Liver (tissue), 9 donors: ENCODE results near the gene NAMPT. TPM values are rescaled to one million over a fixed set of nuclear protein-coding genes. Genes with fewer than 3 reads are reported as not detected.

ENCODE experiments used
- DNase-seq: peaks from one replicate; pipeline ENCODE4 v3.0.0-alpha.2; 2017; ENCODE audit warnings: low spot score
- H3K27ac ChIP-seq, 2 donors: one replicate each; pipeline ENCODE4 v1.7.0; 2013; ENCODE audit warnings: inconsistent platforms in 2 of 2, low read length in 2 of 2, control low read depth in 1 of 2, low read depth in 1 of 2, mild to moderate bottlenecking in 1 of 2
- H3K27me3 ChIP-seq, 4 donors: one replicate each; pipeline versions ENCODE4 v1.6.1 to v1.7.0; 2013; ENCODE audit warnings: low read length in 3 of 4, inconsistent platforms in 1 of 4, mild to moderate bottlenecking in 1 of 4, moderate library complexity in 1 of 4; ENCODE audit not compliant: control insufficient read depth in 4 of 4, insufficient read depth in 4 of 4
- H3K36me3 ChIP-seq, 4 donors: one replicate each; pipeline versions ENCODE4 v1.6.1 to v1.7.0; 2013; ENCODE audit warnings: low read length in 3 of 4, mild to moderate bottlenecking in 3 of 4, low read depth in 1 of 4, moderate library complexity in 1 of 4; ENCODE audit not compliant: control insufficient read depth in 4 of 4, insufficient read depth in 3 of 4
- H3K4me1 ChIP-seq, 4 donors: one replicate each; pipeline versions ENCODE4 v1.6.1 to v1.7.0; 2013; ENCODE audit warnings: low read length in 3 of 4, mild to moderate bottlenecking in 3 of 4, moderate library complexity in 1 of 4; ENCODE audit not compliant: control insufficient read depth in 4 of 4, insufficient read depth in 4 of 4
- H3K4me3 ChIP-seq, 3 donors: one replicate each; pipeline versions ENCODE4 v1.6.1 to v1.7.0; 2013; ENCODE audit warnings: low read length in 3 of 3, control low read depth in 1 of 3, low read depth in 1 of 3, mild to moderate bottlenecking in 1 of 3
- H3K9ac ChIP-seq, 2 donors: one replicate each; pipeline ENCODE4 v1.7.0; 2013; ENCODE audit warnings: low read length in 2 of 2, mild to moderate bottlenecking in 2 of 2, moderate library complexity in 2 of 2, control low read depth in 1 of 2, low read depth in 1 of 2
- H3K9me3 ChIP-seq, 4 donors: one replicate each; pipeline versions ENCODE4 v1.6.1 to v1.7.0; 2013; ENCODE audit warnings: low read length in 3 of 4; ENCODE audit not compliant: control insufficient read depth in 4 of 4
- EGR1 ChIP-seq, 2 donors: IDR thresholded peaks; 2 replicates each; pipeline ENCODE4 v1.6.1; 2016 to 2018; ENCODE audit warnings: antibody characterized with exemption in 2 of 2, low read depth in 2 of 2
- FOXA1 ChIP-seq: IDR thresholded peaks from 2 replicates; pipeline ENCODE4 v1.6.1; 2016; ENCODE audit warnings: antibody characterized with exemption
- FOXA2 ChIP-seq: IDR thresholded peaks from 2 replicates; pipeline ENCODE4 v1.6.1; 2016; ENCODE audit warnings: antibody characterized with exemption
- GABPA ChIP-seq, 2 donors: IDR thresholded peaks in 1 of 2; conservative IDR thresholded peaks in 1 of 2; 2 replicates each; pipeline ENCODE4 v1.6.1; 2016; ENCODE audit warnings: antibody characterized with exemption in 2 of 2, mild to moderate bottlenecking in 1 of 2, moderate library complexity in 1 of 2
- HNF4A ChIP-seq, 2 donors: conservative IDR thresholded peaks; 2 replicates each; pipeline ENCODE4 v1.6.1; 2016; ENCODE audit warnings: antibody characterized with exemption in 2 of 2, mild to moderate bottlenecking in 2 of 2
- HNF4G ChIP-seq: IDR thresholded peaks from 2 replicates; pipeline ENCODE4 v1.6.1; 2016; ENCODE audit warnings: antibody characterized with exemption
- JUND ChIP-seq, 2 donors: IDR thresholded peaks; 2 replicates each; pipeline ENCODE4 v1.6.1; 2016; ENCODE audit warnings: antibody characterized with exemption in 2 of 2
- NR2F2 ChIP-seq: IDR thresholded peaks from 2 replicates; pipeline ENCODE4 v1.6.1; 2016; ENCODE audit warnings: antibody characterized with exemption
- RAD21 ChIP-seq, 2 donors: IDR thresholded peaks; 2 replicates each; pipeline ENCODE4 v1.6.1; 2016; ENCODE audit warnings: antibody characterized with exemption in 2 of 2, mild to moderate bottlenecking in 2 of 2
- REST ChIP-seq: IDR thresholded peaks from 2 replicates; pipeline ENCODE4 v1.6.1; 2016; ENCODE audit warnings: antibody characterized with exemption, mild to moderate bottlenecking
- SP1 ChIP-seq: IDR thresholded peaks from 2 replicates; pipeline ENCODE4 v1.6.1; 2018; ENCODE audit warnings: antibody characterized with exemption, mild to moderate bottlenecking
- YY1 ChIP-seq: IDR thresholded peaks from 2 replicates; pipeline ENCODE4 v1.6.1; 2016; ENCODE audit warnings: antibody characterized with exemption, mild to moderate bottlenecking
- WGBS: extraction: QIAGEN DNeasy Blood & Tissue Kit; methylation state at CpG from one replicate; pipeline ENCODE4 v1.1.7; 2013; 5-methylcytosine and 5-hydroxymethylcytosine counted together
- polyA plus RNA-seq, 2 donors: library from polyadenylated mRNA; stranded (reverse) in 1 of 2; unstranded in 1 of 2; fragments of 200-250 nt in 1 of 2; fragments of >200 nt in 1 of 2; fragmentation: Nextera tagmentation in 1 of 2; extraction: Ambion mirVana in 1 of 2; gene quantifications; one replicate each; pipeline versions ENCODE4 v1.2.1 to v1.2.3, GENCODE V29; 2013 to 2015
- total RNA-seq, 2 donors: library from RNA; depleted of rRNA; stranded (reverse); fragments of >200 nt; gene quantifications; one replicate each; pipeline ENCODE4 v1.2.3, GENCODE V29; 2014
- TF ChIP-seq, protein P1 (sequence below): IDR thresholded peaks from 2 replicates; pipeline ENCODE4 v1.6.1; 2016; ENCODE audit warnings: antibody characterized with exemption
- TF ChIP-seq, protein P2 (sequence below): fragments of 150-350 bp; IDR thresholded peaks from 2 replicates; pipeline ENCODE4 v1.5.1; 2017; ENCODE audit warnings: improper control_type of control experiment, low read depth, low read length; ENCODE audit not compliant: missing input control
- donor health status: healthy.
- donor health status: healthy.
- donor health status: healthy.
- donor health status: healthy.
- donor health status: healthy.

The NAMPT gene
- total and polyA plus RNA-seq, 4 donors: 20.8 to 444 (median 160) TPM

DNA sequence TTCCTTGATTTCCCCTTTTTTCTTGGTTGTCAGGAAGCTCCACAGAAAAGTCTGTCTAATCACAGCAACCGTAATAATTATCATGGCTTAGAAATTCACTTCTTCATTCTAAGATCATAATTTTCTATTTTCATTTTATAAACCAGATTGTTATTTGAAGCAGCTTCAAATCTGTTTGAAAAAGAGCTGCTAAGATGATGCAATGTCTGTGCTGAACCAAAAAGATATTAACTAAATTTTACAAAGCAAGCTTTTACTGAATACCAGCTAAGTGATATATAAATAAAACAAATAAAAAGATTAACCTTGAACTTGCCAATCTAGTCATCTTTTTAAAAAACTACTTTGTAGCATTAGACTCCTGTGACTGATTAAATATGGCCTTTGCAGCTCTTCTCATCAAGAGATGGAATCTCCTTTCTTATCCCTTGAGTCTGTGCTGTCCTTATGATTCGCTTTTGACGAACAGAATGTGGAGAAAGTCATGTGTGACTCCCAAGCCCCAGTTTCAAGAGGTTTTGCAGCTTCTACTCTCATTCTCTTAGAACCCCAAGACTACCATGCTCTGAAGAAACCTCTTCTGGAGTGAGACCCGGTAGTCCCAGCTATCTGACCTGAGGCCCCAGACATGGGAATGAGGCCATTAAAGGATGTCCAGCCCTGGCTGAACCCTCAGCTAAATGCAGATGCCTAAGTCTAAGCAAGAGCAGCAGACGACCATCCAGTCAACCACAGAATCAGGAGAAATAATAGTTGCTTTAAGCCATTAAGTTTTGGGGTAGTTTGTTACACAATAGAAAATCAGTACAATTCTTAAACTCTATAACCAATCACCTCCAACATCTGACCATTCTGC, 14.4 kb downstream of the NAMPT start:
- Histone ChIP-seq H3K4me3 (no peak overlapping the region), H3K27ac (no peak overlapping the region), H3K9ac (no peak overlapping the region), H3K36me3 (peaks cover 4 to 95% (median 90%) of the 10 kb centered on the region in 4 donors), H3K4me1 (peaks cover 1 to 15% (median 7%) of the 10 kb centered on the region in 4 donors), H3K9me3 (no peaks in the 10 kb centered on the region), H3K27me3 (no peaks in the 10 kb centered on the region)
- WGBS: 91% methylated on average over 5 of the region's 5 CpGs
- DNase-seq: no peak
- peak in 1 of 2 donors; percentile 10 for TF ChIP-seq JUND (IDR thresholded peaks at IDR 0.05)
- TF ChIP-seq FOXA1: no peak
- TF ChIP-seq YY1: no peak
- TF ChIP-seq, protein P1, sequence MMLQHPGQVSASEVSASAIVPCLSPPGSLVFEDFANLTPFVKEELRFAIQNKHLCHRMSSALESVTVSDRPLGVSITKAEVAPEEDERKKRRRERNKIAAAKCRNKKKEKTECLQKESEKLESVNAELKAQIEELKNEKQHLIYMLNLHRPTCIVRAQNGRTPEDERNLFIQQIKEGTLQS: peak; percentile 20
- no peak for TF ChIP-seq GABPA (IDR thresholded peaks at IDR 0.05 in 1 of 2, conservative IDR thresholded peaks at IDR 0.05 in 1 of 2)

DNA sequence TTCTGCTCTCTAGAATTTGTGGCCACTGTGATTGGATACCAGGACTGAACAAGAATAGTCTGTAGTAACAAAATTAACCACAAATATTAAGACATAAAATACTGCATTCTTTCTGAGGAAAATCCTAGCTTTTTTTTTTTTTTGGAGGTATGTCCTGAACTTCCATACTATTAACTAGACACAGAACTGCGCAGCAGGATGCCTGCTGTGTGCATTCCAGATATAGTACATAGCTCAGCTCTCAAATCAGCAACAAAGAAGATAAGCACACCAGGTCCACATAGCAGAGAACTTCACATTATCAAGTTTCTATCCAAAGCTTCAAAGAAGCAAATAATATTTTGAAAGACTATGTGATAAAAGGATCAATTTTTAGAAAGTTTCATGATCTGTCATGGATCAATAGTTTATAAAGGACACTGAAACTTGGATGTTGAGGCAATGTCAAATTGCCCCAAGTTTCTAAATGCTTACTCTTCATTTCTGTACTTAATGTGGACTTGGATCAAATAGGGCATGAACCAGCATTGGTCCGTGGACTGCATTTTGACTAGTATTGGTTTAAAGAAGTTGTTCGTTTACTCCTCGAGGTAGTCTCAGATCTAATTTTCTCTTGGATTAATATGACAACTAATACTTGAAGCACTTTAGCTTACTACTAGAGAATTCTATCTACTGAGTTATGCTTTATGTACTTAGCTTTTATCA, 15.4 kb downstream of the NAMPT start:
- H3K4me1 ChIP-seq: peaks cover 1 to 12% (median 7%) of the 10 kb centered on the region in 4 donors
- H3K9ac ChIP-seq: peak overlapping the region in 1 of 2 donors; percentile 18
- no peak overlapping the region for H3K27ac ChIP-seq
- TF ChIP-seq HNF4G (no peak), YY1 (no peak), RAD21 (IDR thresholded peaks at IDR 0.05) (peak in 1 of 2 donors; percentile 2), HNF4A (conservative IDR thresholded peaks at IDR 0.05) (peak; percentile 30 to 45), EGR1 (IDR thresholded peaks at IDR 0.05; ENCODE audit: low read depth in 2 of 2) (no peak), NR2F2 (no peak), FOXA2 (no peak)
- TF ChIP-seq, protein P1: no peak
- TF ChIP-seq, protein P2, sequence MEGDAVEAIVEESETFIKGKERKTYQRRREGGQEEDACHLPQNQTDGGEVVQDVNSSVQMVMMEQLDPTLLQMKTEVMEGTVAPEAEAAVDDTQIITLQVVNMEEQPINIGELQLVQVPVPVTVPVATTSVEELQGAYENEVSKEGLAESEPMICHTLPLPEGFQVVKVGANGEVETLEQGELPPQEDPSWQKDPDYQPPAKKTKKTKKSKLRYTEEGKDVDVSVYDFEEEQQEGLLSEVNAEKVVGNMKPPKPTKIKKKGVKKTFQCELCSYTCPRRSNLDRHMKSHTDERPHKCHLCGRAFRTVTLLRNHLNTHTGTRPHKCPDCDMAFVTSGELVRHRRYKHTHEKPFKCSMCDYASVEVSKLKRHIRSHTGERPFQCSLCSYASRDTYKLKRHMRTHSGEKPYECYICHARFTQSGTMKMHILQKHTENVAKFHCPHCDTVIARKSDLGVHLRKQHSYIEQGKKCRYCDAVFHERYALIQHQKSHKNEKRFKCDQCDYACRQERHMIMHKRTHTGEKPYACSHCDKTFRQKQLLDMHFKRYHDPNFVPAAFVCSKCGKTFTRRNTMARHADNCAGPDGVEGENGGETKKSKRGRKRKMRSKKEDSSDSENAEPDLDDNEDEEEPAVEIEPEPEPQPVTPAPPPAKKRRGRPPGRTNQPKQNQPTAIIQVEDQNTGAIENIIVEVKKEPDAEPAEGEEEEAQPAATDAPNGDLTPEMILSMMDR: no peak
- WGBS: 62% methylated on average over 4 of the region's 4 CpGs
- no peak for DNase-seq
- no peaks in the 10 kb centered on the region for H3K9me3 ChIP-seq
- peaks cover 5 to 96% (median 91%) of the 10 kb centered on the region in 4 donors for H3K36me3 ChIP-seq
- no peak overlapping the region for H3K4me3 ChIP-seq
- no peaks in the 10 kb centered on the region for H3K27me3 ChIP-seq

DNA sequence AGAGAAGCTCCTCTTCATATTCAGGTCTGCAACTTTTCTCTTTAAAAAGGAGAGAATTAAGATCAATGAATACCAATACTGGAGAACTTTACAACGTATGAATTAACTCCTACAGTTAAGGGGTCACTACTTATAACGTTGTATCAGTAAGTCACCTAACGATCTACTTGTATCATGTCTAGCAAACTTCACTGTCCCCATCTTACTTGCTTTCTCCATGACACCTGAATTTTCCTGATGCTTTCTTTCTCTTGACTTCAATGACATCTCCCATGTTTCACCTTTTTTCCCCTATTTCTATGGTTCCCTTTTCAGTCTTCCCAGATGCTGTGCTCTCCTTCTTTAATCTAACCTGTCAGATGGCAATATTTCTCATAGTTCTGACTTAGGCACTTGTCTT, 19.6 kb downstream of the NAMPT start:
- peaks cover 0 to 2% (median under 1%) of the 10 kb centered on the region in 4 donors for H3K4me1 ChIP-seq
- TF ChIP-seq, protein P2: no peak
- TF ChIP-seq REST (no peak), SP1 (no peak), NR2F2 (no peak), YY1 (no peak)
- TF ChIP-seq, protein P1: no peak
- no peak overlapping the region for H3K27ac ChIP-seq
- H3K27me3 ChIP-seq: no peaks in the 10 kb centered on the region
- DNase-seq: no peak
- H3K9me3 ChIP-seq: no peaks in the 10 kb centered on the region
- H3K4me3 ChIP-seq: no peak overlapping the region
- 97% methylated on average over 3 of the region's 3 CpGs for WGBS
- H3K9ac ChIP-seq: no peak overlapping the region
- H3K36me3 ChIP-seq: peaks cover 9 to 91% (median 85%) of the 10 kb centered on the region in 4 donors
